Testis (tissue), 2 donors: ENCODE measurements around the gene NANS.

ENCODE experiments used
- CTCF ChIP-seq, 3 experiments: fragments of 450-650 bp in 2 of 3; fragments of 200-600 bp in 1 of 3; sonication (generic) in 1 of 3; IDR thresholded peaks; one replicate each; pipeline ENCODE4 v1.5.1; 2016 to 2019; ENCODE audit warnings: antibody characterized with exemption in 3 of 3, mild to moderate bottlenecking in 2 of 3, moderate library complexity in 1 of 3
- POLR2A ChIP-seq: fragments of 450-650 bp; IDR thresholded peaks from one replicate; pipeline ENCODE4 v1.6.1; 2017; ENCODE audit warnings: antibody characterized with exemption, mild to moderate bottlenecking, moderate library complexity

- TF ChIP-seq CTCF (IDR thresholded peaks at IDR 0.05) (no peak), POLR2A (no peak)
These were observed 35.1 kb upstream of the NANS start for GRCh38 chr9:98021306-98022040.
